ENCODE data around the gene HSPBAP1. TPM values are rescaled to one million over a fixed set of nuclear protein-coding genes. Genes with fewer than 3 reads are reported as not detected.

The HSPBAP1 gene
- total RNA-seq, 2 donors from 2014 or later: 4.1 to 9.3 TPM

DNA sequence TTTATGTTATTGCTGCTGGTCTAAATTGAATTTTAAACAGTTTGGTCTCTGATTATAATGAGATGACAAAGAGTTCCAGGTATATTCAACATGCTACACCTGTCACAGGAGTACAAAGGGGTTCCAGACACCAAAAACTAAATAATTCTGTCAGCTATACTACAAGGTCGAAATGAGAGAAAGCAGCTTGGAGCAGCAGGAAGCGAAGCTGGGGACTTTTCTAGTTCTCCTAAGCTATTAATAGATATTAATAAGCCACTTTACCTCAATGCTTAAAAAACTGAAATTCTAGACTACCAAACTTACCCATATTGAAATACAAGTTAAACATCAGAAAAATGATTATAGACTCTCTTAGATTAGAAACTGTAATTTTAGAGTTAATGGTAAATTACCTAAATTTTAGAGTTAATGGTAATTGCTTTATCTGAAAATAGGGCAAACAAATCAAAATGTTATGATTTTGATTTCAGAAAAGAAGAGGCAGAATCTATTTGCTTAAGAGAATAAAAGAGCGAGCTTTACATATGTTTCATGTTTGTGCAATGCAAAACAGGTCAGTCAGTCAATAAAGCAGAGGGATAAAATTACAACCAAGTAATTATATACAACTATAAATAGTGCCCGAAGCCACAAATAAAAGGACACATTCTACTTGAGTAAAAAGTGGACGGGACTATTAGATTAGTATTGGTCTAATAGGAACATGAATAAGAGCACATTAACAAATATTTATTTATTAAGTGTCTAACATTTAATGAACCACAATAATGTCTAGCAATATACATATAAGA is 16.8 kb downstream of the HSPBAP1 start:
- H3K4me3 ChIP-seq: no peak overlapping the region
- intact Hi-C loops (cut with DNase I): no loop called here
- 51% methylated on average over 4 of the region's 5 CpGs for WGBS

DNA sequence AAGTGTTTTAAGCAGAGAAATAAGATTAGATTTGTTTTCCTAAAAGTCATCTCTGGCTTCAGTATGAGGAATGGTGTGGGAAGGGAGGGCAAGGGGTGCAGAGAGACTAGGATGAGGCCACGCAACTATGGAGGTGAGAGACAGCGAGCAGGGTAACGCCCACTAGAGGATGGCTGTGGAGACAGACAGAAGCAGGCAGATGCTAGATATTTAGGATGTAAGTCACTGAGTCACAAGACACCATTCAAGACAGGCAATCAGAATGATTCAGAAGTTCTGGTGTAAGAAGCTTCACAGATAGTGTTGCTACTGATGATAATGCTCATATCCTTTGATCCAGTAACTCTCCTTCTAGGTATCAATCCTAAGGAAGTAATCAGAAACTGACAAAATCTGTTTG is 19.1 kb downstream of the HSPBAP1 start:
- H3K27ac ChIP-seq: no peak overlapping the region
- H3K4me1 ChIP-seq (replicated peaks): no peaks in the 10 kb centered on the region
- no peak overlapping the region for H3K4me3 ChIP-seq
- H3K36me3 ChIP-seq: no peaks in the 10 kb centered on the region
- no peak for DNase-seq (ENCODE audit: low spot score)
- intact Hi-C loops (cut with DNase I): no loop called here
- WGBS: 87% methylated on average over 3 of the region's 3 CpGs
- no peak for TF ChIP-seq POLR2A (IDR thresholded peaks at IDR 0.05)
- no peak for TF ChIP-seq POLR2AphosphoS5 (IDR thresholded peaks at IDR 0.05)
- TF ChIP-seq, protein P1, sequence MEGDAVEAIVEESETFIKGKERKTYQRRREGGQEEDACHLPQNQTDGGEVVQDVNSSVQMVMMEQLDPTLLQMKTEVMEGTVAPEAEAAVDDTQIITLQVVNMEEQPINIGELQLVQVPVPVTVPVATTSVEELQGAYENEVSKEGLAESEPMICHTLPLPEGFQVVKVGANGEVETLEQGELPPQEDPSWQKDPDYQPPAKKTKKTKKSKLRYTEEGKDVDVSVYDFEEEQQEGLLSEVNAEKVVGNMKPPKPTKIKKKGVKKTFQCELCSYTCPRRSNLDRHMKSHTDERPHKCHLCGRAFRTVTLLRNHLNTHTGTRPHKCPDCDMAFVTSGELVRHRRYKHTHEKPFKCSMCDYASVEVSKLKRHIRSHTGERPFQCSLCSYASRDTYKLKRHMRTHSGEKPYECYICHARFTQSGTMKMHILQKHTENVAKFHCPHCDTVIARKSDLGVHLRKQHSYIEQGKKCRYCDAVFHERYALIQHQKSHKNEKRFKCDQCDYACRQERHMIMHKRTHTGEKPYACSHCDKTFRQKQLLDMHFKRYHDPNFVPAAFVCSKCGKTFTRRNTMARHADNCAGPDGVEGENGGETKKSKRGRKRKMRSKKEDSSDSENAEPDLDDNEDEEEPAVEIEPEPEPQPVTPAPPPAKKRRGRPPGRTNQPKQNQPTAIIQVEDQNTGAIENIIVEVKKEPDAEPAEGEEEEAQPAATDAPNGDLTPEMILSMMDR (IDR thresholded peaks at IDR 0.05): no peak
- H3K27me3 ChIP-seq (replicated peaks; ENCODE audit: insufficient read depth): no peaks in the 10 kb centered on the region
- no peaks in the 10 kb centered on the region for H3K9me3 ChIP-seq

More for the DNA sequence above, 16.8 kb downstream of the HSPBAP1 start:
- no peaks in the 10 kb centered on the region for H3K9me3 ChIP-seq
- no peaks in the 10 kb centered on the region for H3K4me1 ChIP-seq (replicated peaks)
- TF ChIP-seq, protein P1 (IDR thresholded peaks at IDR 0.05): no peak
- TF ChIP-seq POLR2AphosphoS5 (IDR thresholded peaks at IDR 0.05): peak; percentile 36
- H3K36me3 ChIP-seq: no peaks in the 10 kb centered on the region
- H3K27me3 ChIP-seq (replicated peaks; ENCODE audit: insufficient read depth): no peaks in the 10 kb centered on the region
- H3K27ac ChIP-seq: no peak overlapping the region
- DNase-seq (ENCODE audit: low spot score): no peak

- 93% methylated on average over 3 of the region's 3 CpGs for WGBS
- Histone ChIP-seq H3K4me1 (replicated peaks) (no peaks in the 10 kb centered on the region), H3K4me3 (no peak overlapping the region), H3K9me3 (no peaks in the 10 kb centered on the region), H3K36me3 (no peaks in the 10 kb centered on the region), H3K27ac (no peak overlapping the region), H3K27me3 (replicated peaks; ENCODE audit: insufficient read depth) (no peaks in the 10 kb centered on the region)
- DNase-seq (ENCODE audit: low spot score): no peak
- no peak for TF ChIP-seq POLR2AphosphoS5 (IDR thresholded peaks at IDR 0.05)
- TF ChIP-seq, protein P1 (IDR thresholded peaks at IDR 0.05): no peak
- TF ChIP-seq POLR2A (IDR thresholded peaks at IDR 0.05): no peak
- intact Hi-C loops (cut with DNase I): no loop called here
These were observed 19.6 kb downstream of the HSPBAP1 start for GRCh38 chr3:122773944-122774509.

DNA sequence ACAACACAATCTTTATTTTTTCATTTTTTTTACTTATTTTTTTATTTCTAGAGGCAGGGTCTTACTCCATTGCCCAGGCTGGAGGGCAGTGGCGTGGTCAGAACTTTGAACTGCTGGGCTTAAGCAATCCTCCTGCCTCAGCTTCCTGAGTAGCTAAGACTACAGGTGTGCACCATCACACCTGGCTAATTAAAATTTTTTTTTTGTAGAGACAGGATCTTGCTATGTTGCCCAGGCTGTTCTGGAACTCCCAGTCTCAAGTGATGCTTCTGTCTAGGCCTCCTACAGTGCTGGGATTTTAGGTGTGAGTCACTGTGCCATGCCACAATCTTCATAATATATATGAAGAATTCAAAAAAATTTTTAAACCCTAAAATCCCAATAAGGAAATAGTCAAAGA is 20.8 kb downstream of the HSPBAP1 start:
- H3K4me1 ChIP-seq (replicated peaks): no peaks in the 10 kb centered on the region
- H3K27ac ChIP-seq: no peak overlapping the region
- WGBS: 97% methylated on average over 1 of the region's 1 CpG
- H3K27me3 ChIP-seq (replicated peaks; ENCODE audit: insufficient read depth): no peaks in the 10 kb centered on the region
- intact Hi-C loops (cut with DNase I): no loop called here
- no peaks in the 10 kb centered on the region for H3K9me3 ChIP-seq
- no peak overlapping the region for H3K4me3 ChIP-seq
- DNase-seq (ENCODE audit: low spot score): no peak
- no peak for TF ChIP-seq POLR2A (IDR thresholded peaks at IDR 0.05)
- TF ChIP-seq, protein P1 (IDR thresholded peaks at IDR 0.05): no peak
- no peak for TF ChIP-seq POLR2AphosphoS5 (IDR thresholded peaks at IDR 0.05)
- H3K36me3 ChIP-seq: no peaks in the 10 kb centered on the region
